HepG2 (cell line): Measurements from ENCODE around the gene FAM89B. TPM values are rescaled to one million over a fixed set of nuclear protein-coding genes. Genes with fewer than 3 reads are reported as not detected.

ENCODE experiments used
- AGO2 ChIP-seq: fragments of 200-400 bp; formaldehyde crosslinking; optimal IDR thresholded peaks from 2 replicates; pipeline ENCODE3; 2017; ENCODE audit warnings: mild to moderate bottlenecking, low read depth, low read length, moderate library complexity
- CEBPB ChIP-seq: IDR thresholded peaks from 2 replicates; pipeline ENCODE4 v1.6.1; 2011; ENCODE audit warnings: low read depth, low read length, improper control_type of control experiment, borderline replicate concordance
- FOXC1 ChIP-seq: sonication (generic); formaldehyde crosslinking; IDR thresholded peaks from 2 replicates; pipeline ENCODE4 v1.8.0; 2022; ENCODE audit warnings: mild to moderate bottlenecking, missing genetic modification reagents, borderline replicate concordance
- GLI4 ChIP-seq: sonication (generic); formaldehyde crosslinking; IDR thresholded peaks from 2 replicates; pipeline ENCODE4 v1.5.1; 2020; ENCODE audit warnings: missing genetic modification reagents, mild to moderate bottlenecking, moderate library complexity, borderline replicate concordance
- HNF4G ChIP-seq, 2 experiments: sonication (generic) in 1 of 2; formaldehyde crosslinking in 1 of 2; IDR thresholded peaks; 2 replicates each; pipeline versions ENCODE4 v1.4.0 to v1.6.1; 2011 to 2020; ENCODE audit warnings: borderline replicate concordance in 2 of 2, low read depth in 2 of 2, mild to moderate bottlenecking in 2 of 2, low read length in 1 of 2, missing genetic modification reagents in 1 of 2, moderate library complexity in 1 of 2
- MAFG ChIP-seq: sonication (generic); formaldehyde crosslinking; IDR thresholded peaks from 2 replicates; pipeline ENCODE4 v1.5.1; 2020; ENCODE audit warnings: mild to moderate bottlenecking, missing genetic modification reagents
- NFATC3 ChIP-seq: sonication (generic); formaldehyde crosslinking; IDR thresholded peaks from 2 replicates; pipeline ENCODE4 v1.5.1; 2020; ENCODE audit warnings: mild to moderate bottlenecking, missing genetic modification reagents
- PTBP1 ChIP-seq: fragments of 200-400 bp; formaldehyde crosslinking; IDR thresholded peaks from 2 replicates; pipeline ENCODE4 v1.6.1; 2018; ENCODE audit warnings: low read length, low read depth; ENCODE audit not compliant: poor library complexity, severe bottlenecking
- RAD21 ChIP-seq: fragments of 450-650 bp; formaldehyde crosslinking; IDR thresholded peaks from 2 replicates; pipeline ENCODE4 v1.5.0; 2020; ENCODE audit warnings: mild to moderate bottlenecking
- RBFOX2 ChIP-seq: fragments of 200-400 bp; formaldehyde crosslinking; IDR thresholded peaks from 2 replicates; pipeline ENCODE4 v1.6.1; 2017; ENCODE audit warnings: low read depth, mild to moderate bottlenecking, low read length
- RFXAP ChIP-seq: sonication (generic); formaldehyde crosslinking; IDR thresholded peaks from 2 replicates; pipeline ENCODE4 v1.4.0; 2020; ENCODE audit warnings: missing genetic modification reagents, borderline replicate concordance
- TCF7L2 ChIP-seq: IDR thresholded peaks from 2 replicates; pipeline ENCODE4 v1.6.1; 2011; ENCODE audit warnings: mild to moderate bottlenecking, low read depth, low read length, moderate library complexity
- ZBTB20 ChIP-seq: sonication (generic); formaldehyde crosslinking; IDR thresholded peaks from 2 replicates; pipeline ENCODE4 v1.8.1; 2023; ENCODE audit warnings: missing genetic modification reagents, low read depth, mild to moderate bottlenecking, borderline replicate concordance
- ZNF468 ChIP-seq: sonication (generic); formaldehyde crosslinking; IDR thresholded peaks from 2 replicates; pipeline ENCODE4 v1.8.0; 2022; ENCODE audit warnings: mild to moderate bottlenecking, moderate library complexity, missing genetic modification reagents
- ZNF484 ChIP-seq: sonication (generic); formaldehyde crosslinking; IDR thresholded peaks from 2 replicates; pipeline ENCODE4 v1.5.1; 2020; ENCODE audit warnings: mild to moderate bottlenecking, low read depth, missing genetic modification reagents, borderline replicate concordance
- ZNF589 ChIP-seq: sonication (generic); formaldehyde crosslinking; conservative IDR thresholded peaks from 2 replicates; pipeline ENCODE4 v1.8.0; 2022; ENCODE audit warnings: mild to moderate bottlenecking, moderate library complexity, missing genetic modification reagents
- polyA plus RNA-seq, 8 experiments: library from polyadenylated mRNA; depleted of rRNA in 3 of 8; stranded (reverse) in 7 of 8; unstranded in 1 of 8; fragments of >200 nt; fragmentation: Illumina TruSeq in 4 of 8; extraction: Trizol in 4 of 8; gene quantifications; 2 replicates each; pipeline versions ENCODE4 v1.2.1 to v1.2.3, GENCODE V29; 2011 to 2016; ENCODE audit warnings: low read depth in 4 of 8, missing spikeins in 1 of 8, mixed read lengths in 1 of 8; ENCODE audit not compliant: insufficient read depth in 1 of 8
- total RNA-seq, 5 experiments: library from RNA; depleted of rRNA; stranded (reverse); fragments of >200 nt; fragmentation: Illumina TruSeq; extraction: Trizol; gene quantifications; 2 replicates each; pipeline ENCODE4 v1.2.3, GENCODE V29; 2016; ENCODE audit warnings: low read depth in 1 of 5
- TF ChIP-seq, protein P1 (sequence below): IDR thresholded peaks from 2 replicates; pipeline ENCODE4 v1.6.1; 2012; ENCODE audit warnings: low read depth, low read length, improper control_type of control experiment
- TF ChIP-seq, protein P2 (sequence below): sonication (generic); formaldehyde crosslinking; IDR thresholded peaks from 2 replicates; pipeline ENCODE4 v1.5.1; 2020; ENCODE audit warnings: missing genetic modification reagents, mild to moderate bottlenecking, borderline replicate concordance
- TF ChIP-seq, protein P3 (sequence below): sonication (generic); formaldehyde crosslinking; IDR thresholded peaks from 2 replicates; pipeline ENCODE4 v1.4.0; 2020; ENCODE audit warnings: missing genetic modification reagents
- TF ChIP-seq, protein P4 (sequence below): sonication (generic); formaldehyde crosslinking; IDR thresholded peaks from 2 replicates; pipeline ENCODE4 v1.5.1; 2020; ENCODE audit warnings: missing genetic modification reagents, mild to moderate bottlenecking, borderline replicate concordance

The FAM89B gene
- total and polyA plus RNA-seq, 2 of the 13 experiments (the other 11 are each of a cell fraction or from before 2014, with no cell fraction given), result 5.7 to 8.0 TPM

DNA sequence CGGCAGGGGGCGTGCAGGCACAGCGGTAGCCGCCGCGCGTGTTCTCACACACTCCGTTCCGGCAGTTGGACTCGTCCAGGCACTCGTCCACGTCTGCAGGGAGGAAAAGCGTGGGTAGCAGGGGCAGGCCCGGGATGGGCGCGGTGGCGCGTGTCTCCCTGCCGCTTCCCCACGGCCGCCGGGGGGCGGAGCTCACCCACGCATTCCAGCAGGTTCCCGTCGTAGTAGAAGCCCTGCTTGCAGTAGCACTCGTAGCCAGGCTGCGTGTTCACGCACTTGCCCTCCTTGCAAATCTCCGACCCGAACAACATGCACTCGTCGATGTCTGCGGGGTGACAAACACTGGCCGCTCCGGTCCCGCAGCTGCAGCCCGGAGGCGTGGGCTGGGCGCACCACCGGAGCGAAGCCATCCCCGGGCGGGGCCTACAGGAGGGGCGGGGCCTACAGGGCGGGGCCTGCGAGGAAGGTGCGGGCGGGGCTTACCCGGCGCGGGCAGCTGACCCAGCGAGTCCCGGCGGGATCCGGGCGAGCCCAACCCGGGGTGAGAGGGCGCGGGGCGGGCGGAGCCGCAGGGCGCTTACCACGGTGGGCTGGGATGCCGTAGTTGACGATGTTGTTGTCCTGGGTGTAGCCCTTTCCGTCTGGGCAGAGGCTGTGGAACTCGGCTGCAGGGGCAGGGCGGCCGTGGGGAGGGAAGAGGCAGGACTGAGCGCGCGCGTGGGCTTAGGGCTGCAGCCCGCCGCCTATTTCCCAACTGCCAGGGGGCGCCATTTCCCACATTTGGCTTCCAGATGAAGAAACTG, 31.8 kb upstream of the FAM89B start (continued):
- TF ChIP-seq RAD21 (CRISPR knock-in tag), result peak; percentile 93
- TF ChIP-seq TCF7L2, result no peak
- no peak for TF ChIP-seq NFATC3
- TF ChIP-seq, protein P1, sequence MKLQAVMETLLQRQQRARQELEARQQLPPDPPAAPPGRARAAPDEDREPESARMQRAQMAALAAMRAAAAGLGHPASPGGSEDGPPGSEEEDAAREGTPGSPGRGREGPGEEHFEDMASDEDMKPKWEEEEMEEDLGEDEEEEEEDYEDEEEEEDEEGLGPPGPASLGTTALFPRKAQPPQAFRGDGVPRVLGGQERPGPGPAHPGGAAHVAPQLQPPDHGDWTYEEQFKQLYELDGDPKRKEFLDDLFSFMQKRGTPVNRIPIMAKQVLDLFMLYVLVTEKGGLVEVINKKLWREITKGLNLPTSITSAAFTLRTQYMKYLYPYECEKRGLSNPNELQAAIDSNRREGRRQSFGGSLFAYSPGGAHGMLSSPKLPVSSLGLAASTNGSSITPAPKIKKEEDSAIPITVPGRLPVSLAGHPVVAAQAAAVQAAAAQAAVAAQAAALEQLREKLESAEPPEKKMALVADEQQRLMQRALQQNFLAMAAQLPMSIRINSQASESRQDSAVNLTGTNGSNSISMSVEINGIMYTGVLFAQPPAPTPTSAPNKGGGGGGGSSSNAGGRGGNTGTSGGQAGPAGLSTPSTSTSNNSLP, result no peak
- TF ChIP-seq FOXC1 (CRISPR knock-in tag), result no peak
- TF ChIP-seq HNF4G (IDR thresholded peaks at IDR 0.05; ENCODE audit: borderline replicate concordance, low read depth, low read length), result no peak
- TF ChIP-seq HNF4G (CRISPR knock-in tag; IDR thresholded peaks at IDR 0.05; ENCODE audit: borderline replicate concordance, low read depth), result no peak
- TF ChIP-seq, protein P2, sequence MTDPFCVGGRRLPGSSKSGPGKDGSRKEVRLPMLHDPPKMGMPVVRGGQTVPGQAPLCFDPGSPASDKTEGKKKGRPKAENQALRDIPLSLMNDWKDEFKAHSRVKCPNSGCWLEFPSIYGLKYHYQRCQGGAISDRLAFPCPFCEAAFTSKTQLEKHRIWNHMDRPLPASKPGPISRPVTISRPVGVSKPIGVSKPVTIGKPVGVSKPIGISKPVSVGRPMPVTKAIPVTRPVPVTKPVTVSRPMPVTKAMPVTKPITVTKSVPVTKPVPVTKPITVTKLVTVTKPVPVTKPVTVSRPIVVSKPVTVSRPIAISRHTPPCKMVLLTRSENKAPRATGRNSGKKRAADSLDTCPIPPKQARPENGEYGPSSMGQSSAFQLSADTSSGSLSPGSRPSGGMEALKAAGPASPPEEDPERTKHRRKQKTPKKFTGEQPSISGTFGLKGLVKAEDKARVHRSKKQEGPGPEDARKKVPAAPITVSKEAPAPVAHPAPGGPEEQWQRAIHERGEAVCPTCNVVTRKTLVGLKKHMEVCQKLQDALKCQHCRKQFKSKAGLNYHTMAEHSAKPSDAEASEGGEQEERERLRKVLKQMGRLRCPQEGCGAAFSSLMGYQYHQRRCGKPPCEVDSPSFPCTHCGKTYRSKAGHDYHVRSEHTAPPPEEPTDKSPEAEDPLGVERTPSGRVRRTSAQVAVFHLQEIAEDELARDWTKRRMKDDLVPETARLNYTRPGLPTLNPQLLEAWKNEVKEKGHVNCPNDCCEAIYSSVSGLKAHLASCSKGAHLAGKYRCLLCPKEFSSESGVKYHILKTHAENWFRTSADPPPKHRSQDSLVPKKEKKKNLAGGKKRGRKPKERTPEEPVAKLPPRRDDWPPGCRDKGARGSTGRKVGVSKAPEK, result no peak
- TF ChIP-seq, protein P3, sequence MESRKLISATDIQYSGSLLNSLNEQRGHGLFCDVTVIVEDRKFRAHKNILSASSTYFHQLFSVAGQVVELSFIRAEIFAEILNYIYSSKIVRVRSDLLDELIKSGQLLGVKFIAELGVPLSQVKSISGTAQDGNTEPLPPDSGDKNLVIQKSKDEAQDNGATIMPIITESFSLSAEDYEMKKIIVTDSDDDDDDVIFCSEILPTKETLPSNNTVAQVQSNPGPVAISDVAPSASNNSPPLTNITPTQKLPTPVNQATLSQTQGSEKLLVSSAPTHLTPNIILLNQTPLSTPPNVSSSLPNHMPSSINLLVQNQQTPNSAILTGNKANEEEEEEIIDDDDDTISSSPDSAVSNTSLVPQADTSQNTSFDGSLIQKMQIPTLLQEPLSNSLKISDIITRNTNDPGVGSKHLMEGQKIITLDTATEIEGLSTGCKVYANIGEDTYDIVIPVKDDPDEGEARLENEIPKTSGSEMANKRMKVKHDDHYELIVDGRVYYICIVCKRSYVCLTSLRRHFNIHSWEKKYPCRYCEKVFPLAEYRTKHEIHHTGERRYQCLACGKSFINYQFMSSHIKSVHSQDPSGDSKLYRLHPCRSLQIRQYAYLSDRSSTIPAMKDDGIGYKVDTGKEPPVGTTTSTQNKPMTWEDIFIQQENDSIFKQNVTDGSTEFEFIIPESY, result peak; percentile 99
- TF ChIP-seq ZNF484 (CRISPR knock-in tag), result no peak
- TF ChIP-seq ZBTB20 (CRISPR knock-in tag), result no peak
- TF ChIP-seq, protein P4, sequence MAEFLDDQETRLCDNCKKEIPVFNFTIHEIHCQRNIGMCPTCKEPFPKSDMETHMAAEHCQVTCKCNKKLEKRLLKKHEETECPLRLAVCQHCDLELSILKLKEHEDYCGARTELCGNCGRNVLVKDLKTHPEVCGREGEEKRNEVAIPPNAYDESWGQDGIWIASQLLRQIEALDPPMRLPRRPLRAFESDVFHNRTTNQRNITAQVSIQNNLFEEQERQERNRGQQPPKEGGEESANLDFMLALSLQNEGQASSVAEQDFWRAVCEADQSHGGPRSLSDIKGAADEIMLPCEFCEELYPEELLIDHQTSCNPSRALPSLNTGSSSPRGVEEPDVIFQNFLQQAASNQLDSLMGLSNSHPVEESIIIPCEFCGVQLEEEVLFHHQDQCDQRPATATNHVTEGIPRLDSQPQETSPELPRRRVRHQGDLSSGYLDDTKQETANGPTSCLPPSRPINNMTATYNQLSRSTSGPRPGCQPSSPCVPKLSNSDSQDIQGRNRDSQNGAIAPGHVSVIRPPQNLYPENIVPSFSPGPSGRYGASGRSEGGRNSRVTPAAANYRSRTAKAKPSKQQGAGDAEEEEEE (CRISPR knock-in tag), result no peak
- TF ChIP-seq AGO2, result peak; percentile 92
- TF ChIP-seq PTBP1, result peak; percentile 28
- 0 out of 2 replicates have a peak, but pooled peaks have one; percentile 23 for TF ChIP-seq CEBPB
- peak; percentile 56 for TF ChIP-seq RBFOX2
- TF ChIP-seq ZNF468 (CRISPR knock-in tag), result no peak
- TF ChIP-seq MAFG (CRISPR knock-in tag), result no peak
- TF ChIP-seq ZNF589 (CRISPR knock-in tag), result no peak
- TF ChIP-seq GLI4 (CRISPR knock-in tag), result no peak
- TF ChIP-seq RFXAP (CRISPR knock-in tag), result no peak
